GM18858 (cell line): ENCODE results near the gene GNAQ.
"Not testable (repeated sequence)": the region's sequence is repeated elsewhere in the genome, so short reads cannot be mapped to it uniquely, and the experiment has no call there.

Experiments used
- ATAC-seq: cut with Tn5 transposase; IDR thresholded peaks from one replicate; pipeline ENCODE4 v1.9.1; 2021; ENCODE audit not compliant: unreplicated experiment

The GNAQ gene

DNA sequence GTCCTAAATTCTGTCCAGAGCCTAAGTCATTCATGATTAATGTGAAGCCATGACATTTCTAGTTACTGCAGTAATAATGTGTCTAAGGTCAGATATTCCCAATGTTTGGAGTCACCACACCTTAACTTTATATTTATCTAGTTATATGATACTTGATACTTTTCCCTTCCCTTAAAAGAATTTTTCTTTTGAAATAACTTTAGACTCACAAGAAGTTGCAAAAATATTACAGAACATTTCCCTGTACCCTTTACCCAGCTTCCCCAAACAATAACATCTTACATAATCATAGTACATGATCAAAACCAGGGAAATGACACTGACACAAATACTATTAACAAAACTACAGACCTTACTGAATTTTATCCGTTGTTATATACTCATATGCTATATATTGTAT, 233.5 kb downstream of the GNAQ start:
- no peak for ATAC-seq

DNA sequence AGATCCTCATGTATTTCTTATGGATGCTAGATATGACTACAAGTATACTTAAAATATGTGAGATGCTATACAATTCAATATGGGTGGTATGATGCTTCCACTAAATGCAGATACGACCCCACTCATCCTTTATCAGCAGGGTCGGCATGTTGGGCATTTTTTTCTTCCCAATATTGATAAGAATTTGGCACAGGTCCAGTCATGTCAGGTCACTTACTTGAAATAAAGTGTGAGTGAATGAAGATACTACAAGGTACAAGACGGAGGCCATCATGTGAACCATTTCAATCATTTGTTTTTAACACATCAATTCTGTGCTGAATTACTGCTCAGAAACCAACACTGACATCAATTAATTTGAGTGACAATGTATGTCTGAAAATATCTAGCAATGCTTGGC, 236.6 kb downstream of the GNAQ start:
- no peak for ATAC-seq

DNA sequence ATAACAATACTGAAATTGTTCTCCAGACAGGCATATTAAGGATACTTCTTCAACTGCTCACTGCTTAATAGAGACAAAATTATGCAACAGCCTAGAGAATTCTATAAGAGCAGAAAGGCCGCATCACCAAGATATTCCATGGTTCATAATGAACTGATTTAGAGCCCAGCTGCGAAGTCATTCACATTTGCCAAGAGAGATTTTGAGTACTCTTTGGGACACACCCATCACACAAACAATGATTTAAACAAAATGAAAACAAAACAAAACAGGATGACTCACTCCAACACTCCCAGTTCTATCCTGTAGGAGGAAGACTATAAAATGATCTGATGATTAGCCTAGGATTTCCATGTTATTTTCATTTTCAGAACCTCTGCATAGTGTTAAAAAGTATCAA, 237.8 kb downstream of the GNAQ start:
- ATAC-seq, result no peak

DNA sequence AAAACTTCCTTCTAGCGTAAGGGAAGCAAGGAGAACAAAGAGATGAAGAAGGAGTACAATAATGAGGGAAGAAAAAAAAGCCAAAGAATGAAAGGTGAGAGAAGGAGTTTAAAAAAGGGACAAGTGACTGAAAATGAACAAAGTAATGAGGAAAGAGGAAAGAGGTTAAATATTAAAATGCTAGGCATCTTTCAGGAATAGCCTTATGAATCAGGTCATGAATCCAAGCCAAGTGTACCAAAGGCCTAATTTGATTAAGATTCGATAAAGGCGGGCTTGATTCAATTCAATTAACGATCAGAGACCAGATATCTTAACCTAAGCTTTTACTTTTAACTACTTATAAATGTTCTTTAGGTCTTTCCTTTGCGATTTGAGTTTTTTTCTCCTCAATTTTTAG, 241.7 kb downstream of the GNAQ start:
- ATAC-seq, result no peak

DNA sequence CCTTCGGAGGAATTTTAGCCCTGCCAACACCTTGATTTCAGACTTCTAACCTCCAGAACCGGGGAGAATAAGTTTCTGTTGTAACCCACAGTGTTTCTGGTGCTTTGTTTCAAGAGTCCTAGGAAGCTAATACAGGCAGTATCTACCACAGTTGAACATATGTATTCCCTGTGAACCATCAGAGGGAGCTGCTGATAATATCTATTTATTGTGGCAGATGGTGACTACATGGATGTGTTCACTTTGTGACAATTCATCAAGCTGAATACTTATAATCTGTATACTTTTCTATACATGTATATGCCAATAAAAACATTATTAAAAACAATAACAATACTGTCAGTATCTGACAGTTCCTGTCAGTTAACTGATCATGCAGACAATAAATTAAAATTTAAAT, 246.3 kb downstream of the GNAQ start:
- ATAC-seq, result no peak

DNA sequence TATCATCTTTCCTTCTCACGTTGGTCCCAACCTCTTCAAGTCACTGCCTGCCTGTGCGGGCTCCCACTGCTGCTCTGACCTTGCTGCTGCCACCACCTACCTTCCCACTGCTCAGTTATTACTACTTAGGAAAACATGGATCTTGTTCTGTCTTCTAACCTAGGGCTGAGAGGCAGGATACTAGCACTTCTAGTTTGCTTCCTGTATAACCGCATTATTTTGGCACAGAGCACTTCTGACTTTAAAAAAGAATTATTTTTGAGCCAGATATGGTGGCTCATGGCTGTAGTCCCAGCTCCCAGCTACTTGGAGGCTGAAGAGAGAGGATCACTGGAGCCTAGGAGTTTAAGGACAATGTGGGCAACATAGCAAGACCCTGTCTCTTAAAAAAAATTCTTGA, 248.1 kb downstream of the GNAQ start:
- no peak for ATAC-seq

DNA sequence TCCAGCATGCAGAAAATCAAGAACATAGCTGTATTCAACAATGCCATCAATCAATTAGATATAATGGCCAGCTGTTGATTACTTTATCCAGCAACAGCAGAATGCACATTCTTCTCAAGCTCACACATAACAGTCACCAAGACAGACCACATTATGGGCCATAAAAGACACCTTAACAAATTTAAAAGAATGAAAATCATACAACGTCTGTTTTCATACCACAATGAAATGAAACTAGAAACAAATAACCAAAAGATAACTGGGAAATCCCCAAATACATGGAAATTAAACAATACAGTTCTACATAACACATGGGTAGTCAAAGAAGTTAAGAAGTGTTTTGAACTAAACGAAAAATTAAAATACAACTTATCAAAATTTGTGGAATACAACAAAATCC, 252.6 kb downstream of the GNAQ start:
- ATAC-seq, result no peak

DNA sequence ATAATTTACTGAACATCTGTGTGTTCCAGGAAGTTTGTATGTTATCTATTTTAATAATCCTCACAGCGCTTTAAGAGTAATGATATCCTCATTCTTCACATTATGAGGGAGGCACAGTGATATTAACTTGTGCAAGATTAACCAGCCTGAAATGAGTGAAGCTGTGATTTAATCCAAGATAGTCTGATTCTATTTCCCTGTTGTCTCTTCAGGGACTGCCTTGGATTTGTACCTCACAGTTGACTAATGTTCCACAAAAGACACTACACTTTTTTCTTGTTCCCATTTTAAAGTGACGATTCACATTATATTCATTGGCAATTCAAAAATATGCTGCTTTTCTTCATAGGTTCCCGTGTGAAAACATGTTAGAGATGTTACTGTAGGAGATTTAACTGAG, 258.2 kb downstream of the GNAQ start:
- ATAC-seq, result no peak

DNA sequence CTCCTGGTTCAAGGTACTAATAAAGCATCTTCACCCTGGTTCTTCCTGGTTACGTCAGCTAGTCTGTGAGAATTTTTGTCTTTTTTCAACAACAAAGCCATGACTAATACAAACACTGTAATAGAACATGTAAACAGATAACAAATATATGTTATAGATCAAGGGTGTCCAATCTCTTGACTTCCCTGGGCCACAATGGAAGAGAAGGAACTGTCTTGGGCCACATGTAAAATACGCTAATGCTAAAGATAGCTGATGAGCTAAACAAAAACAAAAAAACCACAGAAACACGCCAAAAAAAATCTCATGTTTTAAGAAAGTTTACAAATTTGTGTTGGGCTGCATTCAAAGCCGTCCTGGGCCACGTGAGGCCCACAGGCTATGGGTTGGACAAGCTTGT, 259.0 kb downstream of the GNAQ start:
- ATAC-seq, result no peak

DNA sequence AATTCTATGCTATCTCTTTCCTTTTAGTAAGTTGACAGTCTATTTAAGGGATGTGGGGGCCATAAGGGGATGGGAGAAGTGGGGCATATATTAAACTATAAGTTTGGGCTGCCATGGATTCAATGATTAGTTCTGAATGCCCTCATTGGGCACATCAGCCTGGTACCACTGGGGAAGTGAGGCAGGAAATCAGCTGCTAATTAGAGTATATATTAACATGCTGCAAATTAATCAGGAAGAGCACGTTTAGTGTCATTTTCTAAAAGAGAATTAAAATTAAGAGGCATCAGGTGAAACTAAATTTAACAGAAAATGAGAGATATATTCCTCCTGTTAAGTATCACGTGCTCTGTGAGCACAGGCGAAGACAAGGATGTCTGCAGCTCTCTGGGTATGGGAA, 260.4 kb downstream of the GNAQ start:
- no peak for ATAC-seq

DNA sequence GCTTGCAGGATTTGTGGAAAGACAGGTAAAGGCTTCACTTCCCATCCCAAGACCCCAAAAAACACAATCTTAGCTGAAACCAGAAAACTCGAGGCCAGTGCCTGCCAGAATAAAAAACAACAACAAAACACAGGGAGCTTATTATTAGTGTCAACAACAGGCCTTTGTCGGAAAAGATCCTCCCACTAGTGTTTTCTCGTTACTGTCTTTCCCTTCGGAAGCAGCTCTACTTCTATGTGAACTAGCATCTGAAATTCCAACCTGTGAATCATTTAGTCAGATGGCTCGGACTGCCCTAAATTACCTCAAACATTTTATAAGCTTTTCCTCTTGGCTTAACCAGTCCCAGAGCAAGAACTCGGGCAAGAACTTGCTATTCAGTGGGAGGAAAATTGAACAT, 261.3 kb downstream of the GNAQ start:
- ATAC-seq, result no peak

DNA sequence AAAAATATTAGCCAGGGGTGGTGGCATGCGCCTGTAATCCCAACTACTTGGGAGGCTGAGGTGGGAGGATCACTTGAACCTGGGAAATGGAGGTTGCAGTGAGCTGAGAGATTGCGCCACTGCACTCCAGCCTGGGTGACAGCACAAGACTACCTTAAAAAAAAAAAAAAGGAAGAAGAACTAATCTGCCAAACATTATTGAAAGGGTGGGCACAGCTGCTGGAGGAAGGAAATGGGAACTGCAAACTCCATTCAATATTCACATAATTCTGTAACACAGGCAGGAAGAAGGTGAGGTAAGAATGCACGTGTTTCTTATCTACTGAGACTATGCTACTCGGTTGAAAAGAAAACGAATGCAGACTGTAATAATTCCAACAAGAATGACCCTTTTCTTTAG, 262.4 kb downstream of the GNAQ start:
- no peak for ATAC-seq

DNA sequence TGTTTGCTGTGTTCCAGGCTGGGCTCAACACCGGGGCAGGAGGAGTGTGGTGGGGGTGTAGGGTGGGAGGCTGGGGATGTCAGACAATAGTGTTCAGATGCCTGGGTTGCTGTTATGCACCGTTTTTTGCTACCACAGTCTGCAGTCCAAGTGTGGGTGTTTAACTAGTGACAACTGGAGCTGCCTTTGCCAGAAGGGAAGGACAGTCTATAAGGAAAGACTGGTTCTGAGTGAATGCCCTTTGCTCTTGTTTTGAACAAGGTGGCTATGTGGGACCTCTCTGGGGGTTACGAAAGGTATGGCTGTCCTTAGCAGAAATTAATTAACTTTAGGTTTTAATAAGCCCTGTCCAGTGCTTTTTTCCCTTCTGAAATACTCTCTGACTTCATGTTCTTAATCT, 265.0 kb downstream of the GNAQ start:
- ATAC-seq, result no peak

DNA sequence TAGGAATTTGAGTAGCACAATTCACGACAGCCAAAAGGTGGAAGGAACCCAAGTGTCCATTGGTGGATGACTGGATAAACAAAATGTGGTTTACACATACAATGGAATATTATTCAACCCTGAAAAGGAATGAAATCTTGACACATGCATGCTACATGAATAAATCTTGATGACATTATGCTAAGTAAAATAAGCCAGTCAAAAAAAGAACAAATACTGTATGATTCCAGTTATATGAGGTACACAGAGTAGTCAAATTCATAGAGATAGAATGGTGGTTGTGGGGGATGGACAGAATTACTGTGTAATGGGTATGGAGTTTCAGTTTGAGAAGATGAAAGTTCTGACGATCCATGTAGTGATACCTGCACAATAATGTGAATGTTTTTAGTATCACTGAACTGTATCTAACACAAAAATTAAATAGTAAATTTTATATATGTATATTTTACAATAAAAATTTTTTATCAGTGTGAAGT, 265.8 kb downstream of the GNAQ start:
- no peak for ATAC-seq

DNA sequence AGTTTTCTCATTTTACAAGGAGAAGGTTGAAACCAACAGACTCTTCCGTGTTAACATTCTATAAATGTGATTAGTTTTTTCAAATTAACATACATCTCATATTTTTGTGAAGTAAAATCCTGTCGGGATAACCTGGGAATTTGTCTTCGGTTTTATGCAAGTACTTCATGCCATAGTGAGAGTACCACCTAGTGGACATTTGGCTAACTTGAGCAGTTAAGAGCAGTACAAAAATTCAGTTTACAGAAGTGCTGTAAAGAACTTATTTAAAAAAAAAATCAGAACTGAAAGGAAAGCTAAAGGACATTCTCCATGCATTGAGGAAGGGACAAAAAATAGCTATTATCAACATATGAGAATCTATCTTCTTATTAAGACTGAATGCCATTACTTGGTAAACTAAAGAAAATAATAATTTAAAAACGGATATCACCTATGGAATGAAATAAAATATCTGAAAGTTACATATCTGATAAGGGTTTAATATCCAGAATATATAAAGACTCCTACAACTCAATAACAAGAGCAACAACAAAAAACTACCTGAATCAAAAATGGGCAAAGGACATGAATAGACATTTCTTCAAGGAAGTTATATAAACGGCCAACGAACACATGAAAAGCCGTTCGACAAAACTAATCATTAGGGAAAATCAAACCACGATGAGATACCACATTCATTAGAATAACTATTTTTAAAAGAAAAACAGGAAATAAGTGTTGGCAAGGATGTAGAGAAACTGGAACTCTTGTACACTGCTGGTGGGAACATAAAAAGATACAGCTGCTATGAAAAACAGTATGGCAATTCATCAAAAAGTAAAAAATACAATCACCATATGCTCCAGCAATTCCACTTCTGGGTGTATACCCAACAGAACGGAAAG, 266.5 kb downstream of the GNAQ start:
- ATAC-seq, result no peak

DNA sequence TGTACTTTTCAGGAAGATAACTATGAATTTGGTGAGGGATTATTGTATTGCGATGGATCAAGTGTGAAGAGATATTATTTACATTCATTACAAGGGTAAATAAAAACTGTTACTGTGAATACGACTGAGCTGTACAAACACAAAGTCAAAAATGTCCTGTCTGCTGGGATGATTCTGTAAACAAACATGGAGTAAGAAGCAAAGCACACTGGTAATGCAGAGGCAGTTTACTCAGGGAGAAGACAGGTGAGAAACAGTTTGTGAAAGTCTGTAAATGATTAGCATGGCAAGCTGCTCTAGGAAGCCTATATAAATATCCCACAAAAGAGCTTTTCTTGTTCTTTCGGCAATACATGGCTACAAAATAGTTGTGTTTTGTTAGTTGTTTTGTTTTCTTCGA, 268.0 kb downstream of the GNAQ start:
- no peak for ATAC-seq

DNA sequence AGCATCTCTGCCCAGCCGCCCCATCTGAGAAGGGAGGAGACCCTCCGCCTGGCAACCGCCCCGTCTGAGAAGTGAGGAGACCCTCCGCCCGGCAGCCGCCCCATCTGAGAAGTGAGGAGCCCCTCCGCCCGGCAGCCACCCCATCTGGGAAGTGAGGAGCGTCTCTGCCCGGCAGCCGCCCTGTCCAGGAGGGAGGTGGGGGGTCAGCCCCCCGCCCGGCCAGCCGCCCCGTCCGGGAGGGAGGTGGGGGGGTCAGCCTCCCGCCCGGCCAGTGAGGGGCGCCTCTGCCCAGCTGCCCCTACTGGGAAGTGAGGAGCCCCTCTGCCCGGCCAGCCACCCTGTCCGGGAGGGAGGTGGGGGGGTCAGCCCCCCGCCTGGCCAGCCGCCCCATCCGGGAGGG, 270.7 kb downstream of the GNAQ start:
- not testable (repeated sequence) for ATAC-seq

DNA sequence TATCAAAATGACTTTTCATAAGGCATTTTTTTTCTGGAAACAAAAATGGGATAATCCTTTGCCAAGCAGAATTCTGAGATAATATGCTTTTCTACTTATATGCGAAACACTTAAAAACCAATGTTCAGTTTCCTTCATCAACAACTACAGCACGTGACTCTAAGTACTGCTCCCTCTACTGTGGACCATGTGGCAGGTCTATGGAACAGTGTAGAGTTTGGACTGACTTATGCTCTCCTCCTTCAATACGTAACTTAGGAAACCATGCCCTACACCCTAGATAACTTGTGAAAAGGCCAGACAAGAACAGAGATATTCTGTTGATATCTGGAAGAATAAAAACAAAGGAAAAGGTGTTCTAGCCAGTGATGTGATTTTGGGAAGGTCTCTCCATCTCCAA, 272.2 kb downstream of the GNAQ start:
- ATAC-seq, result no peak

DNA sequence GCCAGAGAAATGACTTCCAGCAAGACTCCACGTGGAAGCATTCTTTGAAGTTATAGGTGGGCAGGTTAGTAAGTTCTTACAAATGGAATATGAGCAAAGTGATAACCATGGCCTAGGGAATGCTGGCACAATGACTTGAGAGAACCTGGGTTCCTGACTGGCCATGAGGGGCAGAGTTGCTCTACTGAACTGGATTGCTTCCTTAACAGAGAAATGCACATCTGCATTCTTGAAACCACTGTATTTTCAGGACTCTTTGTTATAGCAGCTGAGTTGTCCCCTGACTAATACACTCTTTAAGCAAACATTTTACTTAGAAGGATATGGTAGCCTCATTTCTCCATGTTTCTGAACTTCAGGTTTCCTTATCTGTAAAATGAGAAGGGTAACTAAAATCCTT, 275.2 kb downstream of the GNAQ start:
- ATAC-seq, result no peak

DNA sequence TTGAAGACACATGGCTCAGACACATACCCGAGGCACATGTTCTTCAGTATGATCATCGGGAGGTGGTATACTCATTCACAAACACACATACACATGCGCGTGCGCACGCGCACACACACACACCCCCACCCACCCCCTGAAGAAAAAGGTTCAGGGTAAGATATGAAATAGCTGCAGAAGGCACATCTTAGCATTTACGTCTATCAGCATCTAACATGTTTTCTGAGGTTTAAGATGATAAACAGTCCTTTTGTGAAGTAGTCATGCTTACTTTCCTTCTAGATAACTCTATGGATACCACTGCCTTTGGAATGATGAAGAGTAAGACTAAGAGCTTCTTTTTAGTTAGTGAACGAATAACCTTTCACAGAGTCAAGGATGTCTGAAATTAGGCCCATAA, 278.4 kb downstream of the GNAQ start:
- ATAC-seq, result no peak

DNA sequence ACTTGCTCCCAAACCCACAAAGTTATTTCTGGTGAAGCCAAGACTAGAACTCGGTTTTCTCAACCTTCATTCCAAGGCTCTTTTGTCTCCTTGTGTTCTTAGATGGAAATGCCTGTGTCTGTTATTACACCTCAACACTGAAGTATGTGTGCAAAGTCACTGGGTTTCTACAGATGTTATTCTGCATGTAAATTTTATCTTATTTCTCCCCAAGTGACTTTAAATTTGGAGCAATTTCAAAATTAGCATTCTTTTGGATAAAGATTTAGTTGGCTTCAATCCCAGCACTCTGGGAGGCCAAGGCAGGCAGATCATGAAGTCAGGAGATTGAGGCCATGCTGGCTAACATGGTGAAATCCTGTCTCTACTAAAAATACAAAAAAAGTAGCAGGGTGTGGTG, 279.1 kb downstream of the GNAQ start:
- no peak for ATAC-seq

DNA sequence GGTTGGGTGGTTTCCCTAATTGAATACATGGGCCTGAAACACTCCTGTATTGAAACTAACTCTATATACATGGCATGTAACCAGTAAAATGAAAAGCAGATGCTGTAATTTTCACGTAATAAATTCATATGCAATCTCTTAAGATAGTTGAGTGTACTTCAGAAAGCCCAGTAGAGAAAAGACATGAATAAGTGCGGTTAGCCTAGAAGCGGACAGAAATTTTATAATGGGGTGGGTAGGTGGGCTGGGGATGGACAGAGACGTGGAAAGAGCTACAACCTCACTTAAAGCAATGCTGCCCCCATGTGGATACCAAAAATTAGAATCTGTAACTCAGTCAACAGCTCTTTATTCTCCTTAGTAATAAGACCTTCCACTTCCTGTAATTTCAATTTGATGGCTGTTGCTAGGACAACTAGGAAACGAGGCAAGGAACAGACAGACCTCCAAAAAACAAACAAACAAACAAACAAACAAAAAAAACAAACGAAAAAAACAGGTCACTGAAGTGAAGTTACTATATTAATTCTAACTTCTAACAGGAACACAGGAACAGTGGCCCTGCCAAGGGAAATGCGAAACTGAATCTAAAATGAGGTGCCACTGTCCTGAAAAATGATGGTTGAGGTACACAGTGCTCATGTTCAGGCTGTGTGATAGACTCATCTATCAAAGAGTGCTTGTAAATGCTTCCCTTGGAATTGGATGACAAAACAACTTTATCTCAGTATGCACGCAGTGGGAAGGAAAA, 280.1 kb downstream of the GNAQ start:
- ATAC-seq, result no peak
